ENCODE data around the gene C22orf15. TPM values are rescaled to one million over a fixed set of nuclear protein-coding genes. Genes with fewer than 3 reads are reported as not detected.

The C22orf15 gene
- total RNA-seq, 2 donors from 2014 or later, result not detected

DNA sequence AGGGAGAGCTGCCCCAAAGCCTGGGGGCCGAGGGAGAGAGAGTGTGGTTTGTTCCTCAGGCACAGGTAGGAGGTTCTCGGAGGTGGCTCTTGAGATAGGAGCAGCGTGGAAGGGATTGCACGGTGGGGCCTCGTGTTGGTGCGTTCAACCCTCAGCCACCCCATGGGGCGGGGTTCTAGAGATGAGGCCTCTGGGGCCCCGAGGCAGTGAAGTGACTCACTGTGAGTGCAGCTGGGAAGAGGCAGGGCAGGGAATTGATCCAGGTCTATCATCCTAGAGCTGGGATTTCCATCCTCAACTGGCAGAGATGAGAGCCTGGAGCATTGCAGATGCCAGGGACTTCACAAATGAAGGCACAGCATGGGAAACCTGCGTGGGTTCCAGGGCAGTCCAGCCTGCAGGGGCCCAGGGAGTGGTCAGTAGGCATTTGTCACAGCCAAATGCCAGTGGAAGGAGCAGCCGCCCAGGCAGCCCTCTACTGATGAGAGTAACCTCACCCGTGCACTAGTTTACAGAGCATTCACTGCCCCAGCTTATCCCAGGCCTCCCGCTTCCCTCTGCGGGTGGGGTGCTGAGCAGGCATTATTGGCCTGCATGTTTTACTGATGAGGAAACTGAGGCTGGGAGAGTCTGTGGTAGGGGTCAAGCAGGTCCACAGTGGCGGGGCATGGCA lies 18.9 kb downstream of the C22orf15 start:
- no peak for DNase-seq (ENCODE audit: low spot score)

GRCh38 chr22:23782252-23782651 lies 19.5 kb downstream of the C22orf15 start:
- WGBS, result 95% methylated on average over 14 of the region's 16 CpGs
- Histone ChIP-seq H3K9me3 (no peaks in the 10 kb centered on the region), H3K36me3 (no peaks in the 10 kb centered on the region), H3K4me3 (no peak overlapping the region), H3K27me3 (replicated peaks; ENCODE audit: insufficient read depth) (no peaks in the 10 kb centered on the region), H3K4me1 (replicated peaks) (no peaks in the 10 kb centered on the region), H3K27ac (no peak overlapping the region)
- no peak for DNase-seq (ENCODE audit: low spot score)
- TF ChIP-seq POLR2AphosphoS5 (IDR thresholded peaks at IDR 0.05), result no peak
- TF ChIP-seq CTCF (IDR thresholded peaks at IDR 0.05), result no peak
- no peak for TF ChIP-seq POLR2A (IDR thresholded peaks at IDR 0.05)
- intact Hi-C loops (cut with DNase I), result no loop called here

More for the DNA sequence above, 18.9 kb downstream of the C22orf15 start:
- WGBS, result 80% methylated on average over 14 of the region's 14 CpGs
- Histone ChIP-seq H3K36me3 (no peaks in the 10 kb centered on the region), H3K9me3 (no peaks in the 10 kb centered on the region), H3K27ac (no peak overlapping the region), H3K4me3 (no peak overlapping the region), H3K27me3 (replicated peaks; ENCODE audit: insufficient read depth) (no peaks in the 10 kb centered on the region), H3K4me1 (replicated peaks) (no peaks in the 10 kb centered on the region)
- TF ChIP-seq POLR2A (IDR thresholded peaks at IDR 0.05), result no peak
- TF ChIP-seq POLR2AphosphoS5 (IDR thresholded peaks at IDR 0.05), result no peak
- TF ChIP-seq CTCF (IDR thresholded peaks at IDR 0.05), result no peak
- intact Hi-C loops (cut with DNase I), result no loop called here

DNA sequence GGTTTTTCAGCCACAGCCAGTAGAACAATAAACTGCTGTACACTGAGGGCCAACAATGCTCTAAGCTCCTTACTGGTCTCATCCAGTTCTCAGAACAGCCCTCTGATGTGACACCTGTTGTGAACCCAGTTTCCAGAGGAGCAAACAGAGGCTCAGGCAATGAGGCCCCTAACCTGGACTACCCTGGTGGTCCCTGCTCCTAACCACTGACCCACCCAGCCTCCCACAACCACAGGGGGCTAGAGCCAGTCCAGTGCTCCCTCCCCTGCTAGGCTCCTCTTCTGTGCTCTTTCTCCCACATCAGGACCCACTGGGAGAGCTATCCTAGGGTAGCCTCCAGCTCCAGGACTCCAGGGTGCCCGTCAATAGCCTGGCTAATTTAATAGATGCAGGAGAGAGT lies 19.9 kb downstream of the C22orf15 start:
- Histone ChIP-seq H3K27ac (no peak overlapping the region), H3K36me3 (no peaks in the 10 kb centered on the region), H3K9me3 (no peaks in the 10 kb centered on the region), H3K4me1 (replicated peaks) (no peaks in the 10 kb centered on the region), H3K4me3 (no peak overlapping the region), H3K27me3 (replicated peaks; ENCODE audit: insufficient read depth) (no peaks in the 10 kb centered on the region)
- WGBS, result 100% methylated on average over 1 of the region's 1 CpG
- DNase-seq (ENCODE audit: low spot score), result no peak
- intact Hi-C loops (cut with DNase I), result no loop called here
- TF ChIP-seq POLR2AphosphoS5 (IDR thresholded peaks at IDR 0.05) (no peak), CTCF (IDR thresholded peaks at IDR 0.05) (no peak)

GRCh38 chr22:23783265-23784150 lies 20.7 kb downstream of the C22orf15 start:
- WGBS, result 79% methylated on average over 13 of the region's 15 CpGs
- no peak for TF ChIP-seq POLR2AphosphoS5 (IDR thresholded peaks at IDR 0.05)
- TF ChIP-seq POLR2A (IDR thresholded peaks at IDR 0.05), result no peak
- TF ChIP-seq CTCF (IDR thresholded peaks at IDR 0.05), result no peak
- DNase-seq (ENCODE audit: low spot score), result no peak
- no peak overlapping the region for H3K4me3 ChIP-seq
- no peaks in the 10 kb centered on the region for H3K27me3 ChIP-seq (replicated peaks; ENCODE audit: insufficient read depth)
- intact Hi-C loops (cut with DNase I), result no loop called here
- no peak overlapping the region for H3K27ac ChIP-seq
- H3K4me1 ChIP-seq (replicated peaks), result no peaks in the 10 kb centered on the region
- no peaks in the 10 kb centered on the region for H3K9me3 ChIP-seq
- H3K36me3 ChIP-seq, result no peaks in the 10 kb centered on the region
